AG04450 (cell line): Measurements from ENCODE around the gene PDE4C. TPM values are rescaled to one million over a fixed set of nuclear protein-coding genes. Genes with fewer than 3 reads are reported as not detected.

Experiments used
- CTCF ChIA-PET: fragments of 300-600, 350-600 bp; formaldehyde crosslinking; extraction: SDS; loops from one replicate; lab custom pipeline; 2022; ENCODE audit warnings: antibody characterized with exemption, inconsistent platforms; lab: Charles Lee
- POLR2A ChIA-PET: fragments of 350-600 bp; formaldehyde crosslinking; extraction: SDS; loops from one replicate; lab custom pipeline; 2021; ENCODE audit warnings: antibody characterized with exemption, inconsistent platforms; lab: Yijun Ruan, JAX
- DNase-seq: peaks from one replicate; pipeline ENCODE4 v3.0.0-alpha.2; 2011; ENCODE audit warnings: low read depth, low spot score
- H3K27ac ChIP-seq: one replicate; pipeline ENCODE4 v1.5.1; 2012; ENCODE audit warnings: low read depth, low read length, control low read depth
- H3K27me3 ChIP-seq: one replicate; pipeline ENCODE4 v1.6.0; 2012; ENCODE audit warnings: low read length; ENCODE audit not compliant: control insufficient read depth, insufficient read depth
- H3K4me3 ChIP-seq: 2 replicates; pipeline ENCODE4 v1.5.1; 2011; ENCODE audit warnings: mild to moderate bottlenecking, low read depth, low read length, control low read depth
- H3K9me3 ChIP-seq: 2 replicates; pipeline ENCODE4 v1.5.1; 2012; ENCODE audit warnings: low read length; ENCODE audit not compliant: control insufficient read depth, insufficient read depth
- CTCF ChIP-seq: IDR thresholded peaks from 2 replicates; pipeline ENCODE4 v1.5.1; 2011; ENCODE audit warnings: low read depth, low read length, control low read depth, inconsistent platforms
- polyA plus RNA-seq: library from polyadenylated mRNA; depleted of rRNA; stranded (reverse); fragments of >200 nt; gene quantifications from 2 replicates; pipeline ENCODE4 v1.2.3, GENCODE V29; 2011

PDE4C gene
- polyA plus RNA-seq, 1 experiment = 0.46 TPM

DNA sequence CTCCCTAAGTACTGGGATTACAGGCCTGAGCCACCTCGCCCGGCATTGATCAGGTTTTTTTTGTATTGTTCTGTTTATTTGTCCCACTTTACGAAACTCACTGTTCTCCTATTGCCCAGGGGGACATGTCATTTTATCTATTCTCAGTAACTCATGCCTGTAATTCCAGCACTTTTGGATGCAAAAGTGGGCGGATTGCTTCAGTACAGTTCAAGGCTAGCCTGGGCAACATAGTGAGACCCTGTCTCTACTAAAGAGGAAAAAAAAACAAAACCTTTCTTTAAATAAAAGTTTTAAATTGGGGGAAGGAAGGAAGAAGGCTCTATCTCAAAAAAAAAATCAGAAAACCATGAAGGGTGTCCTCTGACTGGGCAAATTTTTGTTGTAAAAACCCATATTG, 36.0 kb downstream of the PDE4C start:
- ChIA-PET POLR2A (no interaction called here), CTCF (no interaction called here)
- TF ChIP-seq CTCF = no peak
- Histone ChIP-seq H3K27ac (no peak overlapping the region), H3K9me3 (no peaks in the 10 kb centered on the region; the same call in 1 of the 2 replicates), H3K27me3 (no peaks in the 10 kb centered on the region), H3K4me3 (no peak overlapping the region)
- DNase-seq = no peak

DNA sequence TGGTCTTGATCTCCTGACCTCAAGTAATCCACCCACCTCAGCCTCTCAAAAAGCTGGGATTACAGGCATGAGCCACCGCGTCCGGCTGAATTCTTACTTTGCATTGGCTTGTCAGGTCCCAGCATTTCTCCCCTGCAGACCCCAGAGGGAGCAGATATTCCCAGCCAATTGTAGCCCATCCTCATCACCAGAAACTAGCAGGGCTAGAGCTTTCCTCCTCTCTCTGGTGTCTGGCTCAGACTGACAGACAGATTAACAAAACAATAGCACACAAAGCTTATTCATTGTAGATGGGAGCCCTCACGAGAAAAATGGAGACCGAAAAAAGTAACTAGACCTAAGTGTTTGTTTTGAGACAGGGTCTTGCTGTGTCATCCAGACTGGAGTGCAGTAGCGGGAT, 40.7 kb downstream of the PDE4C start:
- ChIA-PET POLR2A (no interaction called here), CTCF (interaction anchor here (0.6 to 3.2 kb wide), 3 partner anchors 24 to 130 kb away, joined by 3 to 14 read pairs (median 3); no protein-coding TSS in a partner anchor)
- no peak for DNase-seq
- TF ChIP-seq CTCF = no peak
- H3K9me3 ChIP-seq = no peaks in the 10 kb centered on the region
- H3K27ac ChIP-seq = no peak overlapping the region
- no peak overlapping the region for H3K4me3 ChIP-seq
- H3K27me3 ChIP-seq = peaks cover 9% of the 10 kb centered on the region

DNA sequence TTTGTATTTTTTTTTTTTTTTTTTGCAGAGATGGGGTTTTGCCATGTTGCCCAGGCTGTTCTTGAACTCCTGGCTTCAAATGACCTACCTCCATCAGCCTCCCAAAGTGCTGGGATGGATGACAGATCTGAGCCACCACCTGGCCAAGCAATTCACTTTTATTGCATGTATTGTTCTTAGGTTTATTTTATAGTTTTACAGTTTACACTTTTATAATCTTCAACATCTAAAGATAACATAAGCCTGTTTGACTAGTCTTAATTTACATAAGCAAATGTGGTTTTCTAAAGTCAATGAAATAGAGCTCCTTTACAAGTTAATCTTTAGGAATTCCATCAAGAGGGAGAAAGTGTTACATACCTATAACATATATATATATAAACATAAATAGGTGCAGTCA, 42.7 kb downstream of the PDE4C start:
- no peak overlapping the region for H3K4me3 ChIP-seq
- CTCF ChIA-PET = interaction anchor here (0.7 to 2.6 kb wide), 9 partner anchors 8 to 112 kb away, joined by 3 to 12 read pairs (median 5); no protein-coding TSS in a partner anchor
- POLR2A ChIA-PET = no interaction called here
- peaks cover 9% of the 10 kb centered on the region for H3K27me3 ChIP-seq
- H3K9me3 ChIP-seq = no peaks in the 10 kb centered on the region
- no peak overlapping the region for H3K27ac ChIP-seq
- no peak for DNase-seq
- no peak for TF ChIP-seq CTCF

GRCh38 chr19:18179957-18180356, 46.3 kb downstream of the PDE4C start:
- no peak for TF ChIP-seq CTCF
- no peak overlapping the region for H3K4me3 ChIP-seq
- H3K9me3 ChIP-seq = no peaks in the 10 kb centered on the region
- no peak overlapping the region for H3K27ac ChIP-seq
- no peak for DNase-seq
- H3K27me3 ChIP-seq = peaks cover 12% of the 10 kb centered on the region
- ChIA-PET CTCF (no interaction called here), POLR2A (interaction anchor here (1.0 kb wide), 1 partner anchor 13 kb away, joined by 5 read pairs; the partner anchor contains the start of gene MPV17L2)

DNA sequence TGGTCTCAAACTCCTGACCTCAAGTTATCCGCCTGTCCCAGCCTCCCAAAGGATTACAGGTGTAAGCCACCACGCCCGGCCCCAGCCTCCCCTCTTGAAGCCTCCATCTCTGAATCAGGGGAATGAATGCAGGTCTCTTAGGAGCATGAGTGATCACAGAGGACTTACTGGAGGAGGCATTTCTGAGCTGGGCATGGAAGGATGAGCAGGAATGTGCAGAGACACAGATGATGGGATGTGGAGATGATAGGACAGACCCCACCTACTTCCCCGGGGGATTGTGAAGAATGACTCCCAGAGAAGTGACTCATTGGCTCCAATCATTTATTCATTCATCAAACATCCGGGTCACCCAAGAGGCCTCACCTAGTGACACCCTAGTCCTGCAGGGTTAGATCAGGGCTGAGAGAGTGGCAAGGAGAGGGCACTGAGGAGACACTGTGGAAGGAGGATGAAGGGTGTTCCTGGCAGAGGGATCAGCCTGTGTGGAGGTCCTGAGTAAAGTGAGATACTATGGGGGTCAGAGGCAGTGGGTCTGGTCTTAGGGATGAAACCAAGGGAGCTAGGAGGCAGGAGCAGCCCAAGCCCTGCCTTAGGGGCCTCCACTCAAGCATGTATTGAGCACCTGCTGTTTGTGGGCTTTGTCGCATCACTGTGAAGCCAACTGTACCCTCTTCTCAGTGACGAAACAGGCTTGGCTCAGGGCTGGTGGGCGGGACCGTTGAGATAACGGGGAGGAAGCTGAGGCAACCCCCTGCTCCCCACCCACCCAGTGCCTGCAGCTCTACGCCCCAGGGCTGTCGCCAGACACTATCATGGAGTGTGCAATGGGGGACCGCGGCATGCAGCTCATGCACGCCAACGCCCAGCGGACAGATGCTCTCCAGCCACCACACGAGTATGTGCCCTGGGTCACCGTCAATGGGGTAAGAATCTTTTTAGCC, 49.6 kb downstream of the PDE4C start:
- H3K9me3 ChIP-seq = no peaks in the 10 kb centered on the region; the same call in 1 of the 2 replicates
- peaks cover 7% of the 10 kb centered on the region for H3K27me3 ChIP-seq
- no peak for DNase-seq
- no peak overlapping the region for H3K4me3 ChIP-seq
- no peak for TF ChIP-seq CTCF
- ChIA-PET POLR2A (no interaction called here), CTCF (interaction anchor here (0.6 to 1.6 kb wide), 5 partner anchors 15 to 103 kb away, joined by 3 to 7 read pairs (median 4); no protein-coding TSS in a partner anchor)
- no peak overlapping the region for H3K27ac ChIP-seq
